OCI-LY7 (cell line): ENCODE measurements around the gene SCG5. TPM values are rescaled to one million over a fixed set of nuclear protein-coding genes. Genes with fewer than 3 reads are reported as not detected.

Experiments
- BruUV-seq: library from RNA; stranded (reverse); fragments of 400-500 nt; replicated peaks from 2 replicates; lab custom pipeline; 2021; lab: Mats Ljungman, UMichigan
- CTCF ChIA-PET: fragments of 300-600 bp; sonication (Branson Sonifier 250); formaldehyde crosslinking; loops from one replicate; lab custom pipeline; 2022; ENCODE audit warnings: antibody characterized with exemption; ENCODE audit not compliant: unreplicated experiment; lab: Charles Lee
- POLR2A ChIA-PET: fragments of 300-600 bp; sonication (Branson Sonifier 250); formaldehyde crosslinking; loops from one replicate; lab custom pipeline; 2022; ENCODE audit warnings: antibody characterized with exemption; lab: Charles Lee
- DNase-seq: peaks from one replicate; pipeline ENCODE4 v3.0.0-alpha.2; 2015; ENCODE audit warnings: low spot score
- H2AFZ ChIP-seq: fragments of 200-600 bp; sonication (generic), shearing (Covaris generic); 2 replicates; pipeline ENCODE4 v1.6.1; 2014; ENCODE audit warnings: mild to moderate bottlenecking, antibody characterized with exemption, low read length, moderate library complexity
- H3K27ac ChIP-seq: fragments of 200-600 bp; sonication (generic); 2 replicates; pipeline ENCODE4 v1.5.1; 2014; ENCODE audit warnings: mixed run types, low read depth, mild to moderate bottlenecking, moderate library complexity, low read length, inconsistent platforms; ENCODE audit not compliant: poor library complexity, severe bottlenecking
- H3K36me3 ChIP-seq: fragments of 200-600 bp; sonication (generic); 2 replicates; pipeline ENCODE4 v1.6.1; 2014; ENCODE audit warnings: mild to moderate bottlenecking, antibody characterized with exemption, low read length, moderate library complexity, mixed read lengths; ENCODE audit not compliant: insufficient read depth
- H3K4me1 ChIP-seq: fragments of 200-600 bp; sonication (generic); 2 replicates; pipeline ENCODE4 v1.5.1; 2014; ENCODE audit warnings: mild to moderate bottlenecking, low read length; ENCODE audit not compliant: insufficient read depth, poor library complexity, severe bottlenecking
- H3K4me2 ChIP-seq: fragments of 200-600 bp; sonication (generic); 2 replicates; pipeline ENCODE4 v1.6.1; 2014; ENCODE audit warnings: mild to moderate bottlenecking, low read length
- H3K4me3 ChIP-seq: fragments of 200-600 bp; sonication (generic); 2 replicates; pipeline ENCODE4 v1.5.1; 2014; ENCODE audit warnings: mild to moderate bottlenecking, low read depth, low read length; ENCODE audit not compliant: poor library complexity, severe bottlenecking
- H3K79me2 ChIP-seq: fragments of 200-600 bp; sonication (generic); 2 replicates; pipeline ENCODE4 v1.6.1; 2016; ENCODE audit warnings: low read depth, mild to moderate bottlenecking, low read length, moderate library complexity, mixed read lengths; ENCODE audit not compliant: insufficient read depth
- H3K9me2 ChIP-seq: fragments of 200-600 bp; sonication (generic); 2 replicates; pipeline ENCODE4 v1.6.1; 2016; ENCODE audit warnings: mild to moderate bottlenecking, low read length, mixed read lengths; ENCODE audit not compliant: insufficient read depth
- H3K9me3 ChIP-seq: fragments of 200-600 bp; sonication (generic); 2 replicates; pipeline ENCODE4 v1.6.1; 2014; ENCODE audit warnings: mild to moderate bottlenecking, mixed run types, low read length, mixed read lengths
- H4K20me1 ChIP-seq: fragments of 200-600 bp; sonication (generic); 2 replicates; pipeline ENCODE4 v1.6.1; 2014; ENCODE audit warnings: mild to moderate bottlenecking, antibody characterized with exemption, low read length, moderate library complexity, mixed read lengths; ENCODE audit not compliant: insufficient read depth
- EZH2phosphoT487 ChIP-seq: fragments of 200-600 bp; sonication (generic); IDR thresholded peaks from 2 replicates; pipeline ENCODE4 v1.6.1; 2018; ENCODE audit warnings: low read depth, borderline replicate concordance, mild to moderate bottlenecking, mixed run types, antibody characterized with exemption, low read length, moderate library complexity, mixed read lengths
- intact Hi-C: fragments of 100-400 bp; cut with micrococcal nuclease; formaldehyde crosslinking; loops from one replicate; pipeline ENCODE4 v1.10.0; 2022; ENCODE audit not compliant: unreplicated experiment
- total RNA-seq, 2 experiments: library from RNA; depleted of rRNA in 1 of 2; stranded (reverse); fragments of >200 nt in 1 of 2; shearing (Covaris generic) in 1 of 2; gene quantifications; 2 replicates each; pipeline ENCODE4 v1.2.3, GENCODE V29; 2014 to 2022
- TF ChIP-seq, protein P1 (sequence below): fragments of 200-600 bp; sonication (generic); conservative IDR thresholded peaks from 2 replicates; pipeline ENCODE4 v1.5.1; 2014; ENCODE audit warnings: mild to moderate bottlenecking, antibody characterized with exemption, low read length, moderate library complexity, mixed read lengths

The SCG5 gene
- total RNA-seq, 2 experiments from 2014 or later: 1.5 to 4.7 TPM

DNA sequence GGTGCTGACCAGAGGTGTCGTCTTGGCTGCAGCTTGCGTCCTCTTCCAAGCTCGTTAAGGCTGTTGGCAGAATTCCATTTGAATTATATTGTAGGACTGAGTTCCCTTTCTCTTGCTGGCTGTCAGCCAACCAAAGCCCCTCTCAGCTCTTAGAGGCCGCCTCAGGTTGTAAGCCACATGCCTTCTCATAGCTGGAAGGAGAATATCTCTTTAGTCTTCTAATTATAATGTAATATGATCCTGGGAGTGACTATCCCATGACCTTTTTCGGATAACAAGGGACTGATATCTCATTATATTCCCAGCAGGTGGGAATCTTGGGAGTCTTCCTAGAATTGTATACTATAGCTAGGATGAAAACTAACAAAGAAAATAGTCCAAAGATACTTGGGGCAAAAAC lies 4.8 kb downstream of the SCG5 start:
- peaks cover 72% of the 10 kb centered on the region for H3K36me3 ChIP-seq
- ChIA-PET CTCF (no interaction called here), POLR2A (interaction anchor here (0.9 kb wide), 1 partner anchor 11 kb away, joined by 3 read pairs; no protein-coding TSS in a partner anchor)
- DNase-seq: no peak
- TF ChIP-seq, protein P1, sequence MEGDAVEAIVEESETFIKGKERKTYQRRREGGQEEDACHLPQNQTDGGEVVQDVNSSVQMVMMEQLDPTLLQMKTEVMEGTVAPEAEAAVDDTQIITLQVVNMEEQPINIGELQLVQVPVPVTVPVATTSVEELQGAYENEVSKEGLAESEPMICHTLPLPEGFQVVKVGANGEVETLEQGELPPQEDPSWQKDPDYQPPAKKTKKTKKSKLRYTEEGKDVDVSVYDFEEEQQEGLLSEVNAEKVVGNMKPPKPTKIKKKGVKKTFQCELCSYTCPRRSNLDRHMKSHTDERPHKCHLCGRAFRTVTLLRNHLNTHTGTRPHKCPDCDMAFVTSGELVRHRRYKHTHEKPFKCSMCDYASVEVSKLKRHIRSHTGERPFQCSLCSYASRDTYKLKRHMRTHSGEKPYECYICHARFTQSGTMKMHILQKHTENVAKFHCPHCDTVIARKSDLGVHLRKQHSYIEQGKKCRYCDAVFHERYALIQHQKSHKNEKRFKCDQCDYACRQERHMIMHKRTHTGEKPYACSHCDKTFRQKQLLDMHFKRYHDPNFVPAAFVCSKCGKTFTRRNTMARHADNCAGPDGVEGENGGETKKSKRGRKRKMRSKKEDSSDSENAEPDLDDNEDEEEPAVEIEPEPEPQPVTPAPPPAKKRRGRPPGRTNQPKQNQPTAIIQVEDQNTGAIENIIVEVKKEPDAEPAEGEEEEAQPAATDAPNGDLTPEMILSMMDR: no peak
- TF ChIP-seq EZH2phosphoT487: no peak
- H3K27ac ChIP-seq: no peak overlapping the region
- no TSS peak for BruUV-seq
- H2AFZ ChIP-seq: no peak overlapping the region
- no peaks in the 10 kb centered on the region for H3K9me3 ChIP-seq
- H3K4me2 ChIP-seq: no peak overlapping the region
- no peaks in the 10 kb centered on the region for H3K4me1 ChIP-seq
- intact Hi-C loops: no loop called here
- no peaks in the 10 kb centered on the region for H3K79me2 ChIP-seq
- H3K4me3 ChIP-seq: no peak overlapping the region
- H4K20me1 ChIP-seq: no peaks in the 10 kb centered on the region
- no peaks in the 10 kb centered on the region for H3K9me2 ChIP-seq

GRCh38 chr15:32649342-32649741 lies 7.8 kb downstream of the SCG5 start:
- BruUV-seq: no TSS peak
- H3K9me3 ChIP-seq: no peaks in the 10 kb centered on the region
- CTCF ChIA-PET: no interaction called here
- H3K4me3 ChIP-seq: no peak overlapping the region
- peaks cover 85% of the 10 kb centered on the region for H3K36me3 ChIP-seq
- H3K9me2 ChIP-seq: no peaks in the 10 kb centered on the region
- H3K4me1 ChIP-seq: no peaks in the 10 kb centered on the region
- H4K20me1 ChIP-seq: no peaks in the 10 kb centered on the region
- no peak overlapping the region for H3K4me2 ChIP-seq
- TF ChIP-seq, protein P1: peak; percentile 52
- TF ChIP-seq EZH2phosphoT487: no peak
- H2AFZ ChIP-seq: no peak overlapping the region
- intact Hi-C loops: no loop called here
- H3K79me2 ChIP-seq: no peaks in the 10 kb centered on the region
- POLR2A ChIA-PET: no interaction called here
- no peak for DNase-seq
- H3K27ac ChIP-seq: no peak overlapping the region

DNA sequence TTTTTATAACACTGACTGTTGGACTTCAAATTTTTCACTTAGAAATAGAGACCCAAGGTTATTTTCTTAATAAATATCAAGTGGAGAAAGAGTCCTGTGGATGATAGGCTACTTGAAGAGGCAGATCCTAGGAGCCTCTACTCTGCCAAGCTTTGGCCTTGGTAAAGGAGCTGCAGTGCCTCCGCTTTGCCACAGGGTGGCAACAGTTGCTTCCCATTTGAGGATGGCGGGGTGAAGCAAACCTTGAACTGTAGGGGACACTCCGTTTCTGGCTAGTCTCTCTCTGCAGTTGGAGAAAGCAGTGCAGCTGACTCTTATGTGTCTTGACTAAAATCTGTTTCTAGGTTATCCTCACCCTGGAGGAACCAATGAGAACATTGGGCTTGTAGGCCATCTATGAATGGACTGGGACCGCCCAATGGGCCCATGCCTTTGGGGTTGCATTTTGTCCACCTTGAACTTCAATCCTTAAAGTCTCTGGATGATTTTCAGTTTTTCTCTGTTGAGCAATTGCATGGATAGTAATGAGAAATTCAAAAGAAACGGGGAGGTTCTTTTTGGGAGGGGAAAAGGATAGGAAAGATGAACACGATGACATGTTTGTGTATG lies 9.8 kb downstream of the SCG5 start:
- no peak overlapping the region for H3K4me3 ChIP-seq
- CTCF ChIA-PET: no interaction called here
- DNase-seq: peak; percentile 63
- H3K36me3 ChIP-seq: peaks cover 88% of the 10 kb centered on the region
- POLR2A ChIA-PET: no interaction called here
- intact Hi-C loops: no loop called here
- no peak overlapping the region for H2AFZ ChIP-seq
- H3K9me3 ChIP-seq: no peaks in the 10 kb centered on the region
- no peaks in the 10 kb centered on the region for H3K9me2 ChIP-seq
- H3K79me2 ChIP-seq: no peaks in the 10 kb centered on the region
- H3K4me1 ChIP-seq: no peaks in the 10 kb centered on the region
- TF ChIP-seq, protein P1: peak; percentile 90
- no peak for TF ChIP-seq EZH2phosphoT487
- H3K27ac ChIP-seq: no peak overlapping the region
- no peak overlapping the region for H3K4me2 ChIP-seq
- no peaks in the 10 kb centered on the region for H4K20me1 ChIP-seq
- BruUV-seq: no TSS peak
